GM21825 (cell line): ENCODE results near the gene WNT3A.

ENCODE experiments used
- ATAC-seq: cut with Tn5 transposase; IDR thresholded peaks from one replicate; pipeline ENCODE4 v1.9.1; 2021; ENCODE audit warnings: mild to moderate bottlenecking, moderate library complexity; ENCODE audit not compliant: unreplicated experiment

The WNT3A gene

DNA sequence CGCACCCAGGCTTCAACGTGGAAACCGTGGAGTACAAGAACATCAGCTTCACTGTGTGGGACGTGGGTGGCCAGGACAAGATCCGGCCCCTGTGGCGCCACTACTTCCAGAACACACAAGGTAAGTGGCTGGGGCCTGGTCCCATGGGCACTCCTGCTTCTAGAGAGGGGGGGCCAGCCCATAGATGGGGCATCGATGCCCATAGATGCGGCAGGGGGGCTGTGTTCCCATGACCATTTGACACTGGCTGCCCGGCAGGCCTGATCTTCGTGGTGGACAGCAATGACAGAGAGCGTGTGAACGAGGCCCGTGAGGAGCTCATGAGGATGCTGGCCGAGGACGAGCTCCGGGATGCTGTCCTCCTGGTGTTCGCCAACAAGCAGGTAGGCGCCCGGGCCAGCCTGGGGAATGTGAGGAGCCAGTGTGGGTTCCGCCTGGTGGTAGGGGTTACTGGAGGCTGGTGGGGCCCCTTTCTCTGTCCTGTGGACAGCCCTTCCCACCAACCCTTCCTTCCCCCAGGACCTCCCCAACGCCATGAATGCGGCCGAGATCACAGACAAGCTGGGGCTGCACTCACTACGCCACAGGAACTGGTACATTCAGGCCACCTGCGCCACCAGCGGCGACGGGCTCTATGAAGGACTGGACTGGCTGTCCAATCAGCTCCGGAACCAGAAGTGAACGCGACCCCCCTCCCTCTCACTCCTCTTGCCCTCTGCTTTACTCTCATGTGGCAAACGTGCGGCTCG, 90.7 kb downstream of the WNT3A start:
- no peak for ATAC-seq

DNA sequence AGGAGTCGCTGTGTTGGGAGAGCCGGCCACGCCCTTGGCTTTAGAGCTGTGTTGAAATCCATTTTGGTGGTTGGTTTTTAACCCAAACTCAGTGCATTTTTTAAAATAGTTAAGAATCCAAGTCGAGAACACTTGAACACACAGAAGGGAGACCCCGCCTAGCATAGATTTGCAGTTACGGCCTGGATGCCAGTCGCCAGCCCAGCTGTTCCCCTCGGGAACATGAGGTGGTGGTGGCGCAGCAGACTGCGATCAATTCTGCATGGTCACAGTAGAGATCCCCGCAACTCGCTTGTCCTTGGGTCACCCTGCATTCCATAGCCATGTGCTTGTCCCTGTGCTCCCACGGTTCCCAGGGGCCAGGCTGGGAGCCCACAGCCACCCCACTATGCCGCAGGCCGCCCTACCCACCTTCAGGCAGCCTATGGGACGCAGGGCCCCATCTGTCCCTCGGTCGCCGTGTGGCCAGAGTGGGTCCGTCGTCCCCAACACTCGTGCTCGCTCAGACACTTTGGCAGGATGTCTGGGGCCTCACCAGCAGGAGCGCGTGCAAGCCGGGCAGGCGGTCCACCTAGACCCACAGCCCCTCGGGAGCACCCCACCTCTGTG, 91.6 kb downstream of the WNT3A start:
- ATAC-seq = no peak

DNA sequence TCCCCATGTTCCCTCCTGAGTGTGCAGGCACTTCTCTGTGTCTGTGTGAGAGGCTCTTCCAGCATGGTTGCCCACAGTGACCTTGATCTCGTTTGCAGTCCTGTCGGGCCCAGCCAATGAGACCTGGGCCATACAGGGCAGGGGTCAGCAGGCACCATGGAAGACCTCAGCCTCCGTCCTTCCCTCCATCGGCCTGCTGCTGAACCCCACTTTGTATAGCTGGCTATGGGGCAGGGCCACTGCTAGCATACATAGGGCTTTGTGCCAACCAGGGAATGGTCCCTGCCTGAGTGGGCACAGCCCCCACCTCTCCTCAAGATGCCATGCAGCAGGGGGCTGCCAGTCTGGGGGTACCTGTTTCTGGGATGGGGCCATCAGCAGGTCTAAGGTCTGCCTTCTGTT, 92.5 kb downstream of the WNT3A start:
- no peak for ATAC-seq

DNA sequence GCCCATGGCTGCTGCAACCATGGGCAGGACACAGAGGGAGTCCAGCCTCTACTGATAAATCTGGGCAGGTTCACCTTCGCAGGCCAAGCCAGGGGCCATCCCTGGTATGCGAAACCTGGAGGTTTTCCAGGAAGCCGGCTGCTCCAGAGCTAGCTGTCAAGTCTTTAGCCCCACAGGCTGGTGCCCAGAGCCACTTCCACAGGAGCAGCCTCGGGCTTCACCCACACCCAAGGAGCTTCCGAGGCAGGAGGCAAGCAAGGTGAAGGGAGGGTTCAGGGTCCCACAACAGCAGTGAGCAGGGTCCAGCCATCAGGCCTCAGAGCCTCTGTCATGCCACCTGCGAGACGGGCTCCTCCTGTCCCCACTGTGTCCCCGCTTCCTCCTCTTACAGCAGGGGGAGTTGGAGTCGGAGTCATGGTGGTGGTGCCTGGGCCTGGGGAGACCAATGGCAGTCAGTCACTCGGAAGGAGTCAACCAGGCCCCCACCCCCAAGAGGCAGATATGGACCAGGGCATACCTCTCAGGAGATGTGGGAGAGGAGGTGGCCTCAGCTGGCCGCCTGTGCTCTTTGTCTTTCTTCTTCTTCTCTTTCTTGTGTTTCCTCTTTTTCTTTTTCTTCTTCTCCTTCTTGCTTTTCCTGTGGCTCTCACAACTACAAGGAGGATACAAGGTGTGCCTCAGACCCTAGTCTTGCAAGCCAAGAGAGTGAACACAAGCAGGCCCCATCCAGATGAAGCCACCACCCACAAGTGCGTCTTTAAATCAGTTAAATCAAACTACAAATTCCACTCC, 94.2 kb downstream of the WNT3A start:
- ATAC-seq = no peak

DNA sequence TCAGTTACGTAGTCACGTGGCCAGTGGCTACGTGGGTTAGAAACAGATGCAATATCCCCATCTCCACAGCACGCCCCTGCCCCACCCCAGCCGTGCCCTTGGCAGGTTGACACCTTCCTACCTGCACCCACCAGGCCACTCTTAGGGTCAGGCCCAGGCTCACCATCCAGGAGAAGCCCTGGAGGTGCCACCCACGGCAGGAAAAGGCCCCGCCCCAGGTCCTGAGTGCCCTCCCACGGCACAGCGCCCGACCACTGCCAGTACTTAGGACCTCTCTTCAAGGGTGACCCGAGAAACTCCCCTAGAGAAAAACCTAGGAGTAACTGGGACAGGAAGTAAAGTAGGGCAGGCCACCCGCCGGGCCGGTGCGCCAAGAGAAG, 94.8 kb downstream of the WNT3A start:
- no peak for ATAC-seq

DNA sequence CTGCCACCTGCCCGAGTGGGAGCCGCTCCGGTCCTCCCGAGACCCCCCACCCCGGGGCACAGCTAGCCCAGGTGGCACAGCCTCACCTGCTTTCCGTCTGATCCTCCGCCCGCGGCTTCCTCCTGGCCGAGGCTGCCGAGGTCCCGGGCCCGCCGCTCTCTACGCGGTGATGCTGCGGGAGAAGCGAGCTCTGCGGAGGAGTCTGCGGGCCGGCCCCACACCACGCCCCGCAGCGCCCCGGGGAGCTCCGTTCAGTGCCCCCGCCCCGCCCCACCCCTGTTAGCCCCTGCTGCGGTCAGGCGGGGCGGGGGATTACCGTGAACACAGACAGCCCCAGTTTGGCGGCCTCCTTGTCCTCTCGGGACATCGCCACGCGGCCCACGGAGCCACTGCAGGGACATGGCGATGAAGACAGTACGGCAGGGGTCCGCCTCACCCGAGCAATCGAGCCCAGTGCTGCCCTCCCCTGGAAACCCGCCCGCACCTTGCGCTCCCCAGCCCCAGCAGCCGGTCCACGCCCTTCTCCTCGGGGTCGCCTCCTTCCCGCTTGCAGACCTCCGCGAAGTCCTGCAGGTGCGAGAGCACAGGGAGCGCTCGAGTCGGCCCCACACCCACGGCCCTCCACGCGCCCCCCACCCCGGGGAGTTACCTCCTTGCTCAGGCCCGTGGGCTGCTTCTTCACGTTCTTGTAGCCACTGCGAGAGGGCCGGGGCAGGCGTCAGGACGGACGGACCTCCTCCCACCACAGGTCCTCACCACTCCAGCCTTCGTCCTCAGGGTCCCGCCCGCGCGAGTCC, 95.4 kb downstream of the WNT3A start:
- ATAC-seq = peak; percentile 24

DNA sequence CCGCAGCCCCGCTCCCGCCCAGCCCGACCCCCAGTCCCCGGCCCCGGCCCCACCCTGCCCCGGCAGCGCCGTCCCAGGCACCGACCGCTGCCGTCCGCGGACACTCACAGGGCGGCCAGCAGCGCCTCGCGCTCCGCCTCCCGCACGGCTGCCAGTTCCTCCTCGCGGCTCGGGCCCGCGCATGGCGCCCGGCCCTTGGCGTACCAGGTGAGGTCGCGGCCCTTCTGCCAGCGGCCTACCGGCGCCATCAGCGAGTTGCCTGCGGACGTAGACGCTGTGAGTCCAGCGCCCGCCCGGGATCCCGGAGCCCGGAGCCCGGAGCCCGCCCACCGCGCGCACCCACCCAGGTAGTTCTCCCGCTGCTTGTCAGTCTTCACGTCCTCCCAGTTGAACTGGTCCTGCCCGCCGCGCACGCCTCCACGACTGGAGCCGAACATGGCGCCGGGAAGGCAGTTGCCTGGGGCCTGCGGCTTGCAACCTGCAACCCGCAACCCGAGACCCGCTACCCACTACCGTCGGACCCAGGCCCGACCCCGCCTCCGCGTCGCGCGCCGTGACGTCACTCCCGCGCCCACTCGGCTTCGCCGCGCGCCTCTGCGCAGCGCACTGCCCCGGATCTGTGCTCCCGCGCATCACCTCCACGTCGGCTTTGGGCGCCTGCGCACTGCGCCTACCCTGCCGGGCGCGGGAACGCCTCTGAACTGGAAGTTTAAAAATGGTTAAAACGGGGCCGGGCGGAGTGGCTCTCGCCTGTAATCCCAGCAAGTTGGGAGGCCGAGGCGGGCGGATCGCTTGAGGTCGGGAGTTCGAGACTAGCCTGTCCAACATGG, 96.2 kb downstream of the WNT3A start, which contains the start of gene C1orf35:
Gene C1orf35 (minus strand): TSS at position 535 of the 830 bp plus-strand sequence. CDS start 98 bp downstream, at position 437.
- ATAC-seq = peak; percentile 60

DNA sequence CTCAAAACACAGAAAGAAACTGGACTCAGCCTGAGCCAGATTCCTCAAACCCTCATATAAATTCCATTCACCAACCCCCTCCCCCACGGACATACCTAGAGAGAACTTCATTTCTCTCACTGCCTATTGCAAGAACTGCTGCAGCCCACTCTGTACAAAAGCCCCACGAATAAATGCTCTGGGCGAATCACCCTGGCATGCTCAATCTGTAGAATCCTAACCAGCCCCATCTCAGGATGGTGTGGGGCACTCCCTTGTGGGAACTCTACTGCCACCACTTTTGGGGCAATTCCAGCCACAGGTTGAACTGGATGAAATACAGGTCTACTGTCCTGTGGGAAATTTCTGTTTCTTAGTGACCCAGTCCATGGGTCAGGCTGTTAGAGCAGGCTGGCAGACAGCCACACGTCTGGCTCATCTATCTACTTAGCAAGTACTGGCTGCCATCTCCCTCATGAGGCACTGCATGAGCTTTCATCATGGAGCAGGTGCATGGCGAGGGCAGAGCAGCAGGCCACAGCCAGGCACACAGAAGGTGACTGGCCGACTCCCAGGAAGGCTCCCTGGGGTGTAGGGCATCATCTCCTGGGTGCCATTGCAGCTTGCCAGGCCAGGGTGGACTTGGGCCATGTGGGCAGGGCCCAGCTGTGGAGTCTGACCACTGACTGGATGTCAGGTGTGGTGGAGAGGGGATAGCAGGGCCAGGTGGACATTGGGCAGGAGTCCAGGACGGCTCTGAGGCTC, 97.9 kb downstream of the WNT3A start:
- no peak for ATAC-seq

DNA sequence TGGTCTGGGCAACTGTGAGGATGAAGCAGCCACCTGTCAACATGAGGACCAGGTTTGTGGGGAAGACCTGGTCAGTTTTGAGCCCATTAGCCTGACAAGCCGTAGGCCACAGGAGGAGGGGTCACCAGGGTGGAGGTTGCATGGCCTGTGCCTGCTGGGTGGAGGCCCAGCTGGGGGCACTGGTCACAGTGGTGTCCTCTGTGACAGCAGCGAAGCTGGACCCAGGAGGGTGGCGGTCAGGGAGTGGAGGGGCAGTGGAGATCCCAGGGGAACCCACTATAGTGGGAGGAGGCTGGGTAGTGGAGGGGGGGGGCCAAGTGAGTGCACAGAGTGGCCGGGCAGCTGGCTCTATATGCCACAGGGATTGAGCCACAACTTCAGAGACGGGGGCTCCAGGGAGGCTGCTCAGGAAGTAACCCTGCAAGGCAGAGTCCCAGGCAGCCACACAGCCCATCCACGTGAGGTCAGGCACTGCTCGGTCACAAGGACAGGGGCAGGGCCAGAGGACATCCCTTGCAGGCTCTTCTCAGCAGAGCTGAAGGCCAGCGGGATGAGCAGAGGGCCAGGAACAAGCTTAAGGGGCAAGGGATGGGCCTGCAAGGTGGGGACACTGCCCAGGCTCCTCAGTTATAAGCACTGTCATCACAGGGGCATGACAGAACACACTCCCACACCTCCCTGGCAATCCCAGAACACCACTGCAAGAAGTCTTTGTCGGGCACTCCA, 98.6 kb downstream of the WNT3A start:
- ATAC-seq = no peak

DNA sequence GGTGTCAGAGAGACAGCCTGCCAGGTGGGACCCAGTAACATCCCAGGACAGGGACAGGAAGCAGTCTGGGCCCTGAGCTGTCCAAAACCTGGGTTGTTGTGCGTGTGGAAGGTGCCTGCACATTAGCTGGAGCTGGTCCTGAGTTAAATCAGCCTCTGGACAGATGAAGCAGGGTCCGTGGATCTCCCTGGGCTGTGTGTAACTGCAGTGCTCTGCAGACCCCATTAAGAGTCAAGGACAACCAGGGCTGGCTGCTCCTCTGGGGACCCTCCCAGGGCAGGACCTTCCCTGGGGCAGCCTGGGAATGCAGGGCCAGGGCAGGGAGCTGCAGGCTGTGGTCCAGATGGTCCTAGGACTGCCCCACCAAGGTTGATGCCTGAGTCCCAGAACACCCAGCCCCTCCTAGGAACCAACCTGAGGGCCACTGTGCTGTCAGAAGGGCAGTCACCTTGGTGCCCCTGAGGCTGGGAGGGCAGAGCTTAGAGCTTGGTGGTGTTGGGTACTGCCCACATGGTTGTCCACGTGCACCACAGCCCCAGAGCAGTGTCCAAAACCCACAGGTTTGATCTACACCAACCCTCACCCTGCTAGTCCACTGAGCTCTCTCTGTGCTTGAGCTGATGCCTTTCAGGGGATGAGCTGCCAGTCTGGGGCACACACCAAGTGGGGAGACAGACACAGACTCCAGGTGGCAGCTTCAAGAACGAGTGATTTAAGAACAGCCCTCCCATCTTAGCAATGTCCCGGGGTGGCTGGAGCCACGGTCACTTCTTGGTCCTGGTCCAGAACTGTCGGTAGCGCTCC, 99.4 kb downstream of the WNT3A start:
- no peak for ATAC-seq

DNA sequence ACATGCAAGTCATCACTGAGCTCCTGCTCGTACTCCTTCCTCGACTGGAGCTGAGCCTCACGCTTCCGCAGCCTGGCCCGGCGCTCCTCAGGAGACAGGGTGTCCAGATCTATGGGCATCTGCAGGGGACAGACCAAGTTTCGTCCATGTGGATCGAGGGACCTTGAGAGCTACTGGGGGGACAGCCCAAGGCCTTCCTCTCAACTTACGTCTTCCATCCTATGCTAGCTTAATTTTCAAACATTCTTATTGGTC, 99.9 kb downstream of the WNT3A start:
- ATAC-seq = no peak

DNA sequence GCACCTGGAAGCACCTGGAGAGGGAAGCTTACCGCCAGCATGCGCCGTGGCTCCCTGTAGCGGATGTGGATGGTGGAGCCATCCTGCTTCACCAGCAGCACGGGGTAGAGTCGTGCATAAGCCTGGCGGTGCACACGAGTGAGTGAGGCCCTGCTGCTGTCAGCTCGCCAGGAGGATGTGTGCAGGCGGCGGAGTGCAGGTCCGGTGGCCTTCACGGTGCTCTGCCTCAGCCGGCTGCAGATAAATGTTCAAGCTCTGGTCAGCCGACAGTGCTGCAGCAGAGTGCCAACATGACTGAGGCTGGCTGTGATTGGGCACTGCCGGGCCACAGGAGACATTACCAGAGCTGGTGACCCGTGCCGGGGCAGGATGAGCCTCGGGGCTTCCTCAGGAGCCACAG, 100.8 kb downstream of the WNT3A start:
- ATAC-seq = no peak

DNA sequence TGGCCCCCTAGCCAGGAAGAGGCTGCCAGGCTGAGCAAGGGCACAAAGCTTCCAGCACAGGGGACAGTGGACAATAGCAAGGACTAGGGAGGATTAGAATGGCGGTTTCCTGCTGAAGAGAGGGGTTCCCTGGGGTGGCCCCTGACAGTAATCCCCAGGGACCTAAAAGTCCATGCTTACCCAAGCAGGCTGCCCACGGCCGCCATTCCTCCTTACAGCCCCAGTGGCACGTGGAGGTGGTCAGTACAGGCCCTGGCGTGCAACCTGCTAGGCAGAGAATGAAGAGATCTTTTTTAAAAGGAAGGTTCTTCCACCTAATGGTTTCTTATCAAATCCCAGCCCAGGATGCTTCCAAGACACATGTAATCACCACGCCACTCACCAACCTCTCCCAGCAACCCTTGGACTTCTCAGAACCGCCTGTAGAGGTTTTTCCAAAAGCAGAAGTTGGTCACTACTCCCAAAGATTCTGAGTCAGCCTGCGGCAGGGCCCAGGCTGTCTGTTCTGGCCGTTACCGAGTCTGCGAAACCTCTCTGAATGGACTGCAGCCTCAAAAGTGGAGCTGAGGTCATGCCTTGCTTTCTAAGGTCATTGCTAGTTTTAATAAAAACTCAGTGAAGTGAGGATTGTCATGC, 101.4 kb downstream of the WNT3A start:
- no peak for ATAC-seq

DNA sequence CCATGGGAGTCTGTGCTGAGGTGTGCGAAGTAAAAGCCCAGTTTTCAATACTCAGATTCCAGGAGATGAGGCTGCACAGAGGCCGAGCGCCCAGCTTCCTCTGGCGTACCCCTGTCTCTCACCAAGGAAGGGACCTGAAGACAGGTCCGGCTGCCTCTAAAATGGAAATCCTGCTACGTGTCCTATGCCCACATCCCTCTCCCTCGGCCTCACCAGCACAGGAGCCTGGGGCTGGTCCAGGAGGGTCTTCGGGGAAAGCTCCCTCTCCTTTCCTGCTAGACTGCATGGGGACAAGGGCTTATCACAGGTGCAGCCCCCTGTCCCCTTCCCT, 101.9 kb downstream of the WNT3A start:
- ATAC-seq = no peak

DNA sequence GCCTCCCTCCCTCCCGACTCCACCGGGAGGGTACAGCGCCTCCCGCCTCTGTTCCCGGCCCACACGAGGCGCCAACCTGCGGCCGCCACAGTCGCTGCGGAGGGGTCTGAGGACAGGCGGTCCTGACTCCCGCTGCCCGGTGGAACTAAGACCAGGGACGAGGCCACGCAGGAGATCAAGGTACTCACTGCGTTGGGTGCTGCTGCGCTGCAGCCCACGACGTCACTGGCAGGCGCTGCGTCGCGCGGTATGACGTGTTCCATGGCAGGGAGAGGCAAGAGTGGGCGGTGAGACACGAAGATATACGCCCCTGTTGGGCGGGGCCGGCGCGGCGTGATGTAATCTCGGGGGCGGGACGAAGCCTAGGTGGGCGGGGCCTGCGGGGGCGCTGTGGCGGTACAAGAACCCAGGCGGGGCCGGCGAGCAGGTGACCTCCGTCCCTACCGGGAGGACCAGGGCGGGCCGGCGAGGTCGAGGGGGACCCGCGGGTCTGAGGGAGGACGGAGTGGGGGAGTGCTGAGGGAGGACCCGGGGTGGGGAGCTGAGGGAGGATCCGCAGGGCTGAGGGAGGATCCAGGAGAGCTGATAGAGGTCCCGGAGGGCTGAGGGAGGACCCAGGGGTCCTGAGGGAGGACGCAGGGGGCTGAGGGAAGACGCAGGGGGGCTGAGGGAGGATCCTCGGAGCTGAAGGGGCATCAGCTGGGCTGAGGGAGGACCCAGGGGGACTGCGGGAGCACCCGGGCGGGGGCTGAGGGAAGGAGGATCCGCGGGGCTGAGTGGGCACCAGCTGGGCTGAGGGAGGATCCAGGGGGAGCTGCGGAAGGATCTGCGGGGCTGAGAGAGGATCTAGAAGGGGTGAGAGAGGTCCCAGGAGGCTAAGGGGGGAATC, 102.5 kb downstream of the WNT3A start, which contains the start of gene MRPL55:
Gene MRPL55 (minus strand): TSS at position 227 of the 889 bp plus-strand sequence. CDS start 1,039 bp downstream, outside the sequence.
- peak; percentile 85 for ATAC-seq

DNA sequence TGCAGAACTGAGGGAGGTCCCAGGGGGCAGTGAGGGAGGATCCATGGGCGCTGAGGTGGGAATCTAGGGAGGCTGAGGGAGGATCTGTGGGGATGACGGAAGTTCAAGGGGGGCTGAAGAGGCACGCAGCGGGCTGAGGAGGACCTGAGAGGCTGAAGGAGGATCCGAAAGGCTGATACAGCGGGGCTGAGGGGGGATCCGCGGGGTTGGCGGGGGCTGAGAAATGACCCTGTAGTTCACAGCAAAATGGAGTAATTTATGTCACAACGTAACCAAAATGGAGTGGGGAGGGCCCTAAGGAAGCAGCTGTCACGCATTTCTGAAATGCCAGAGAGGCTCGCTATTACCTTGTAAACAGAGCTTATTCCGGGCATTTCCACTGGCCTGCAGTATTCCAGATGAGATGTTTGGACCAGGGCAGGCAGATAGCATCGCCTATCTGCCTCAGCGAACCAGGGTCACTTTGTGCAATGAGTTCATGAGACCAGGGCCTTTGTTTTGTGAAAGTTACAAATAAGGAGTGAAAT, 103.2 kb downstream of the WNT3A start:
- ATAC-seq = no peak

DNA sequence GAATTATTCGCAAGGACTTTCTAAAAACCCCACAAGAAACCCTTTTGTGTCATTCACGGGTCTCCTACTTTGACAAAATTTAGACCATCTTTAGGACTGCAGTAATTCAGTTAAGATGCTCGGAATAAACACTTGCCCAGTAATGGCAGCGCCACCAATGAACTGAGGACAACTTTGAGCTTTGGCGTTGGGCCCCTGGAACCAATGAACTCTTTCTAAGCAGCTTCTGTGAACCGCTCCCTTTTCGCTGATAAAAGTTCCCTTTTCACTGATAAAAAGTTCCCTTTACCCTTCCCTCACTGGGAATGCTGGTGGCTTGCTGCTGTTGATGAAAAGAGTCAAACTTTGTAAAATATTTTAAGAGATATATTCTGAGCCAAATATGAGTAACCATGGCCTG, 103.8 kb downstream of the WNT3A start:
- ATAC-seq = no peak
